Muscle layer of duodenum (tissue), 2 donors: ENCODE results near the gene ARMC9.
A peak's percentile ranks its signal among the peaks of the same experiment; 100 is the strongest.

Experiments
- H3K27ac ChIP-seq: one replicate; pipeline ENCODE4 v1.7.0; 2013; ENCODE audit warnings: mild to moderate bottlenecking, low read length
- H3K27me3 ChIP-seq: one replicate; pipeline ENCODE4 v1.7.0; 2013; ENCODE audit warnings: low read depth, mild to moderate bottlenecking, control low read depth, low read length
- H3K36me3 ChIP-seq, 2 donors: one replicate each; pipeline ENCODE4 v1.7.0; 2013; ENCODE audit warnings: low read length in 2 of 2, control low read depth in 1 of 2, mild to moderate bottlenecking in 1 of 2; ENCODE audit not compliant: insufficient read depth in 2 of 2, control insufficient read depth in 1 of 2
- H3K4me1 ChIP-seq, 2 donors: one replicate each; pipeline ENCODE4 v1.7.0; 2013; ENCODE audit warnings: low read length in 2 of 2, mild to moderate bottlenecking in 2 of 2, control low read depth in 1 of 2, moderate library complexity in 1 of 2; ENCODE audit not compliant: insufficient read depth in 2 of 2, control insufficient read depth in 1 of 2
- H3K4me3 ChIP-seq, 2 donors: one replicate each; pipeline ENCODE4 v1.7.0; 2013; ENCODE audit warnings: low read length in 2 of 2, low read depth in 1 of 2, mild to moderate bottlenecking in 1 of 2
- H3K9me3 ChIP-seq, 2 donors: one replicate each; pipeline ENCODE4 v1.7.0; 2013; ENCODE audit warnings: low read length in 2 of 2, control low read depth in 1 of 2, mild to moderate bottlenecking in 1 of 2; ENCODE audit not compliant: control insufficient read depth in 1 of 2
- donor health status: healthy.

Gene ARMC9

GRCh38 chr2:231227310-231228162 is 29.1 kb downstream of the ARMC9 start:
- peak overlapping the region; percentile 85 for H3K27ac ChIP-seq
- no peaks in the 10 kb centered on the region for H3K27me3 ChIP-seq
- H3K36me3 ChIP-seq, result no peaks in the 10 kb centered on the region
- H3K4me1 ChIP-seq, result peaks cover 7 to 16% of the 10 kb centered on the region in 2 donors
- no peaks in the 10 kb centered on the region for H3K9me3 ChIP-seq
- no peak overlapping the region for H3K4me3 ChIP-seq

- H3K36me3 ChIP-seq, result no peaks in the 10 kb centered on the region
- H3K9me3 ChIP-seq, result no peaks in the 10 kb centered on the region
- H3K27me3 ChIP-seq, result no peaks in the 10 kb centered on the region
- H3K4me3 ChIP-seq, result no peak overlapping the region
- H3K4me1 ChIP-seq, result peaks cover 7 to 10% of the 10 kb centered on the region in 2 donors
- peak overlapping the region; percentile 85 for H3K27ac ChIP-seq
Measured at GRCh38 chr2:231228223-231228622, 29.8 kb downstream of the ARMC9 start.

- Histone ChIP-seq H3K36me3 (no peaks in the 10 kb centered on the region), H3K27ac (peak overlapping the region; percentile 40), H3K27me3 (no peaks in the 10 kb centered on the region), H3K9me3 (no peaks in the 10 kb centered on the region), H3K4me1 (peaks cover 7 to 10% of the 10 kb centered on the region in 2 donors), H3K4me3 (no peak overlapping the region)
Measured at GRCh38 chr2:231228974-231229529, 30.6 kb downstream of the ARMC9 start.

- Histone ChIP-seq H3K4me1 (peaks cover 0 to 12% of the 10 kb centered on the region in 2 donors), H3K36me3 (peaks cover 0 to 25% of the 10 kb centered on the region in 2 donors), H3K9me3 (no peaks in the 10 kb centered on the region), H3K27me3 (no peaks in the 10 kb centered on the region), H3K4me3 (peak overlapping the region in 1 of 2 donors; percentile 17), H3K27ac (no peak overlapping the region)
Measured at GRCh38 chr2:231235217-231235616, 36.8 kb downstream of the ARMC9 start.

- H3K36me3 ChIP-seq, result peaks cover 0 to 27% of the 10 kb centered on the region in 2 donors
- no peaks in the 10 kb centered on the region for H3K27me3 ChIP-seq
- H3K27ac ChIP-seq, result no peak overlapping the region
- no peak overlapping the region for H3K4me3 ChIP-seq
- H3K9me3 ChIP-seq, result no peaks in the 10 kb centered on the region
- H3K4me1 ChIP-seq, result peaks cover 0 to 12% of the 10 kb centered on the region in 2 donors
Measured at GRCh38 chr2:231238689-231239088, 40.3 kb downstream of the ARMC9 start.

- no peaks in the 10 kb centered on the region for H3K27me3 ChIP-seq
- no peaks in the 10 kb centered on the region for H3K9me3 ChIP-seq
- no peak overlapping the region for H3K27ac ChIP-seq
- H3K4me3 ChIP-seq, result no peak overlapping the region
- peaks cover 0 to 27% of the 10 kb centered on the region in 2 donors for H3K36me3 ChIP-seq
- H3K4me1 ChIP-seq, result peaks cover 0 to 9% of the 10 kb centered on the region in 2 donors
Measured at GRCh38 chr2:231239751-231240150, 41.3 kb downstream of the ARMC9 start.

GRCh38 chr2:231241755-231242507 is 43.5 kb downstream of the ARMC9 start:
- no peak overlapping the region for H3K27ac ChIP-seq
- H3K4me1 ChIP-seq, result no peaks in the 10 kb centered on the region
- H3K9me3 ChIP-seq, result no peaks in the 10 kb centered on the region
- H3K36me3 ChIP-seq, result peaks cover 0 to 22% of the 10 kb centered on the region in 2 donors
- no peak overlapping the region for H3K4me3 ChIP-seq
- H3K27me3 ChIP-seq, result no peaks in the 10 kb centered on the region

- H3K4me1 ChIP-seq, result no peaks in the 10 kb centered on the region
- no peaks in the 10 kb centered on the region for H3K27me3 ChIP-seq
- H3K36me3 ChIP-seq, result peaks cover 0 to 18% of the 10 kb centered on the region in 2 donors
- no peaks in the 10 kb centered on the region for H3K9me3 ChIP-seq
- H3K27ac ChIP-seq, result no peak overlapping the region
- H3K4me3 ChIP-seq, result no peak overlapping the region
Measured at GRCh38 chr2:231243866-231244265, 45.4 kb downstream of the ARMC9 start.

GRCh38 chr2:231244382-231245248 is 46.2 kb downstream of the ARMC9 start:
- peaks cover 0 to 17% of the 10 kb centered on the region in 2 donors for H3K36me3 ChIP-seq
- H3K4me1 ChIP-seq, result no peaks in the 10 kb centered on the region
- no peak overlapping the region for H3K27ac ChIP-seq
- no peak overlapping the region for H3K4me3 ChIP-seq
- no peaks in the 10 kb centered on the region for H3K27me3 ChIP-seq
- no peaks in the 10 kb centered on the region for H3K9me3 ChIP-seq

- Histone ChIP-seq H3K36me3 (peaks cover 0 to 9% of the 10 kb centered on the region in 2 donors), H3K27ac (no peak overlapping the region), H3K4me3 (no peak overlapping the region), H3K9me3 (no peaks in the 10 kb centered on the region), H3K4me1 (no peaks in the 10 kb centered on the region), H3K27me3 (no peaks in the 10 kb centered on the region)
Measured at GRCh38 chr2:231245249-231246094, 47.0 kb downstream of the ARMC9 start.
